DMS 273 (cell line): ENCODE measurements around the gene TMEM150B.
"Not testable (repeated sequence)": the region's sequence is repeated elsewhere in the genome, so short reads cannot be mapped to it uniquely, and the experiment has no call there.

Source experiments
- DNase-seq: peaks from one replicate; lab custom pipeline; 2025; ENCODE audit not compliant: unreplicated experiment; lab: John Stamatoyannopoulos, UW

The TMEM150B gene

GRCh38 chr19:55339889-55340783 lies 15.0 kb upstream of the TMEM150B start:
- no peak for DNase-seq

DNA sequence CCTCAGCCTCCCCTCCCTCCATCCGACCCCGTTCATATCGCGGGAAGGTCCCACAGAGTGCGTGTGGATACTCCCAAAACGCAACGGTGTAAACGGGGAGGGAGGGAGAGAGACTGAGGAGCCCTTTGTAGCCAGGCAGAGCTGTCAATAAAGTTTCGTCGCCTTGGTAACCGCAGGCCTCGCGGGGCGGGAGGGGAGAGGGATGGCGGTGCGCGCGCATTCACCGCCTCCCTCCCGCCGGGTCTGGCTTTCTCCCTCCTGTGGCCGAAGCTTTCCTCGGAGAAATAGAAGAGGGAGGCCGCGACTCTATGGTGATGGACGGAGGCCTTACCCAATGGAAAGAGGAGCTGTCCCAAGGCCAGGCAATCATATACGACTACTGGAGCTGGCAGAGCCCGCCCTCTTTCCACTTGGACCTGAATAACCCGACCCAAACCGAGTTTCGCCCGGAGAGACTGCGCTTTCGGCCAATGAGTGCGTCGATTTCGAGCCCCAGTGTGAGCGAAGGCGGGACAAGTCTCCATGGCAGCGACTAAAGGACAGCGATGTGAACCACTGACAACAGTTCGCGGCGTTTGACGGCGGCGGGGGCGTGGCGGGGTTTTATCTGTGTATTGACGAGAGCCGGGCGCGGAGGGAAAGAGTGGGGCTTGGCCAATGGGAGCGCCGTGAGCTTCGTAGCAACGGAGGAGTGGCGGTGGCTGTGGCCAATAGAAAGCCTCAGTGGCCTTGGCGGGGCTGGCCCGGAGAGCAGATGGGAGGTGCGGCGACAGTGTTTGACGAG lies 14.2 kb upstream of the TMEM150B start, which contains the start of gene KMT5C:
TSS of gene KMT5C (plus strand) at position 772 of the 784 bp plus-strand sequence. CDS start 2,061 bp downstream, outside the sequence.
- DNase-seq = peak; percentile 100

GRCh38 chr19:55336101-55336500 lies 11.0 kb upstream of the TMEM150B start:
- no peak for DNase-seq

DNA sequence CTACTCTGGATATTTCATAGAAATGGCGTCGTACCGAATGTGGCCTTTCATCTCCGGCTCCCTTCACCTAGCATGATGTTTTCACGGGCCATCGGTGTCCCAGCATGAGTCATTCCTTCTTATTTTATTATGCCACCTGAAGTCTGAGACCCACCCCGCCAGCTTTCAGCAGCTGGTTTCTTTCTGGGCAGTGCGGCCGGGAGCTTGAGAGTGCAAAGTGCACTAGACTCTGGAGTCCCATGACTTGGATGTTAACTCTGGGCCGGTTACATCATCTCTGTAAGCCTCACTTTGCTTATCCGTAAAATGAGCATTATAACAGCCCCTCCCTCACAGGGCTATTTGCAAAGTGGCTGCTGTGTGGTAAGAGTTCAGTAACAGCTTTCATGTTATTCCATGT lies 8.7 kb upstream of the TMEM150B start:
- DNase-seq = no peak

DNA sequence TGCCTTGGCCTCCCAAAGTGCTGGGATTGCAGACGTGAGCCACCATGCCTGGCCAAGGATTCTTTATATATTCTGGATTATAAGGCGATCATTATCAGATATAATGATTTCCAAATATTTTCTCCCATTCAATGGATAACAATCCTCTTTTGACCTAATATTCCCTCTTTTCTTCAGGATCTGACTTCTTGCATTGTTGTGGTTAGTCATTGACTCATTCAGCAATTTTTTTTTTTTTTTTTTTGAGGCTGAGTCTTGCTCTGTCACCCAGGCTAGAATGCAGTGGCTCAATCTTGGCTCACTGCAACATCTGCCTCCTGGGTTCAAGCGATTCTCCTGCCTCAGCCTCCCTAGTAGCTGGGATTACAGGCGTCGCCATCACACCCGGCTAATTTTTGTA lies 4.7 kb upstream of the TMEM150B start:
- DNase-seq = not testable (repeated sequence)

DNA sequence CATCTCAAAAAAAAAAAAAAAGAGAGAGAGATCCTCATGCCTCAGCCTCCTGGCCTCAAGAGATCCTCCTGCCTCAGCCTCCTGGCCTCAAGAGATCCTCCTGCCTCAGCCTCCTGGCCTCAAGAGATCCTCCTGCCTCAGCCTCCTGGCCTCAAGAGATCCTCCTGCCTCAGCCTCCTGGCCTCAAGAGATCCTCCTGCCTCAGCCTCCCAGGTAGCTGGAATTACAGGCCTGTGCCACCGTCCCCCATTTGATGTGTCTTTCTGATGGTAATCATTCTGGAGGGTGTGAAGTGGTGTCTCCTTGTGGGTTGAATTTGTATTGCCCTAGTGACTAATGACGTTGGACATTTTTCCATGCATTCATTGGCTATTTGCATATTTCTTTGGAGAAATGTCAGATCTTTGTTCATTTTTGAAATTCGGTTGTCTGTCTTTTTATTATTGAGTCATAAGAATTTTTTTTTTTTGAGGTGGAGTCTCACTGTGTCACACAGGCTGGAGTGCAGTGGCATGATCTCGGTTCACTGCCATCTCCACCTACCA lies 3.7 kb upstream of the TMEM150B start:
- DNase-seq = peak; percentile 79

DNA sequence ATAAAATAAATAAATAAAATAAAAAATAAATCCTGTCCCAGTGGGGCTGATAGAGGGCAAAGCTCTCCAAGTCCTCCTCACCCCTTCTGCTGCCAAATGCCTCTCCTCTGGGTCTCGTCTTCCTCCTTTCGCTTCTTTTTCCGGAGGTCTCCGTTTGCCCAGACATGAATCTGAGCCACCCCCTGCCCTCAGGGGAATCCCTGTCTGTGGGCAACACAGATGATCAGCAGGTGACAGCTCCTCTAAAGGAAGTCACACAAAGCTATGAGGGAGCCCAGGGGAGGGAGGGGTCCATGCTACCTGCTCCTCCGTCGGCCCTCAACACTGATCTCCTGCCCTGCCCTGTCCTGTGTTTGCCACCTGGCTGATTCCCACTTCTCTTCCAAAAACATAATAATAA lies 479 bp downstream of the TMEM150B start:
- DNase-seq = no peak

GRCh38 chr19:55322204-55322885 lies 2.8 kb downstream of the TMEM150B start:
- no peak for DNase-seq

DNA sequence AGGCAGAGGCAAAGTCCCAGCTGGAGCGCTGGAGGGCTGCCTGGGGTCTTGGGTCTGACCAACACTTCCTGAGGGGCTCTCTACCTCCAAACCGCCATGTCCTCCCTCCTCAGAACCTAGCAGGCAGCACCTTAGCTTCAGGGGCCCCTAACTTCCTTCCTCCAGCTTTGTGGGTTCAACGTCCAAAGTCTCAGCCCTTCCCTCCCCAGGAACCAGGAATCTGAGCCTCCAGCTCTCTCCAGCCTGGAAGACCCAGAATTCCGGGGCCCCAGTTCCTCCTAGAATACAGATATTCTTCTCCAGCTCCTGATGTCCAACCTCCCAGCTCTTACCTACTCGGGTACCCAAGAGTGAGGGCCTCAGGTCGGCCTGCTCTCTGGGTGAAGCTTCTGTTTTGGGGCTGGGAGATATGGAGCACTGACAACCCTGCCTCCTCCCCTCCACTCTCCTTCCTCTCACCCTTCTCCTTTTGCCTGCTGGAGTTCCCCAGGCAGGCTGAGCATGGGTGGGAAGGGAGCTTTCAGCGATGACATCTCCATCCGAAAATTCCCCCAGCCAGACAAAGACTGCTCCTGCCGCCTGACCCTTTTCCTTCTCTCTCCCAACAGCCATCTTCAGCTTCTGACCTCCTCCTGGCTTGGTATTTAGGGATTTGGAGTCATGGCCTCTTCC lies 3.5 kb downstream of the TMEM150B start:
- DNase-seq = no peak

DNA sequence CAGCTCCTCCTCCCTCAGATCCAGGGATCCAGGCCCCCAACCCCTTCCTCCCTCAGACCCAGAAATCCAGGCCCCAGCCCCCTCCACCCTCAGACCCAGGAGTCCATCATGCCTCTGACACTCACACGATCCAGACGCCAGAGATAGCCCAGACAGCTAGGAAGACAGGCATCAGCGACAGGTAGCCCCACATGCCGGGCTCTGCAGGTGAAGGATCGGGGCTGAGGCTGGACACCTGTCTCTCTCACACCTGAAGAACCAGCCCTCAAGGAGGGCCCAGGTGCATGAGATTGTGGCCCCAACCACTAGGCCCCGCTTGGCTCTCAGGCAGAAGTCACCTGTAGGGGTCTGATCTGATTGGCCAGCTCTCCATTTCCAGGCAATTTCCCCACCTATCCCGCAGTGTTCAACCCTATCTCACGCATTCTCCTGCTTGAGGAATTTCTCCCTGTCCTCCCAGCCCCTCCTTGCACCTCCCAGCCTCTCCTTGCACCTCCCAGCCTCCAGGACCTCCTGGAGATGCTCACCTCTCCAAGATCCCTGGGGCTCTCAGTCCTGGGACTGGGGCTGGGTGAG lies 4.2 kb downstream of the TMEM150B start:
- DNase-seq = no peak

GRCh38 chr19:55319785-55320184 lies 5.4 kb downstream of the TMEM150B start:
- peak; percentile 77 for DNase-seq

DNA sequence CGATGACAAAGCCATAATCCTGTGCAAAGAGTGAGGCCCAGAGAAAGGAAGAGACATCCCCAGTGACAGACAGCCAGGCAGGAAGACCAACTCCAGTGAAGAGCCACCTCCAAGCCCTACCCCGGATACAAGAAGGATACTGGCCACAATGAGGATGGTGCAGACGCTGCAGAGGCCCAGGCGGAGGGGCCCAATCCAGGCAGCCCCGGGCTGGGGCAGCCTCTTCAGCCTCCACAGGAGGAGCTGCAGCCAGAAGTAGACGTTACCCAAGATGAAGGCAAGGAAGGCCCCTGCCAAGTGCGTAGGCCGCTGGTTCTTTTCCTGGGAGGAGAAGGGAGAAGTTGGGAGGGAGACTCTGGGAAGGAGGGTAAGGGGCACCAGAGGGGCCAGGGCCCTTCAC lies 8.5 kb downstream of the TMEM150B start:
- no peak for DNase-seq

DNA sequence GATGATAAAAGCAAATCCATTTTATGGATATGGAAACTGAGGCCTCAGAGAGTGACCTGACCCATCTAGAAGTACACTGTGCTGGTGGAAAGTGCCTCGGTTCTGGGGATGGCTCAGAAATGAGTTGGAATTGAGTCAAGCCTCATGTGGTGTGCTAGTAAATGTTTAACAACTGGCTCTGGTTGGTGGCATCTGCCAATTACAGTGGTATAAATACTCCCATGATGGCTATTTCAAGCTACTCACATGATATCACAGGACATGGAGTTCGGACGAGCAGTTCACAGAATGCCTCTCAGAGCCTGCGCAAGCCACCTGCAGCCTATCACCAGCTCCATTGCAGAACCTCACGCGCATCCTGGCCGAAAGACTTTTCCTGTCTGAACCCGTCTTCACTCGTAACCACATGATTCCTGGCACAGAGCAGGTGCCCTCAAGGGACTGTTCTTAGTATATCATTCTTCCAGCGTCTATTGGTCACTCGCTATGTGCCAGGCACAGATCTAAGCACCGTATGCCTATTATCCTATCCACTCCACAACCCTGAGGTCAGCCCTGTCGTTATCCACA lies 9.1 kb downstream of the TMEM150B start:
- no peak for DNase-seq

DNA sequence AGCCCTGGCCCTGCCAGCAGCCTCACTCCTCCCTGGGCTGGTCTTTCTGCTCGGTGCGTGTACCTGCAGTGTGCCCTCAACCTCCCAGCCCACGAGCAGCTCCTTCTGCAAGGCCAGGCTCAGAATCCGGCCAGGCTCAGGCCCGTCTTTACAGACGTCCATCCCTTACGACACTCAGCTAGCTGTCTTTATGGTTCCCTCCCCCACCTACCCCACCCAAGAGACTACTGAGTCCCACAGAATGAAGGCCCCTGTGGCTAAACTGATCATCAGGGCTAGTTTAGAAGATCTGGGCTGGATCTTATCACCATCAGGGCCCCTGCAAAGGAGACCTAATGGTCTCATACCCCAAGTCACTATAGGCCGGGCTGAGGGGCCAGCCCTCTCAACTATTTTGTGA lies 10.7 kb downstream of the TMEM150B start:
- no peak for DNase-seq

GRCh38 chr19:55312621-55313512 lies 12.3 kb downstream of the TMEM150B start:
- DNase-seq = no peak

DNA sequence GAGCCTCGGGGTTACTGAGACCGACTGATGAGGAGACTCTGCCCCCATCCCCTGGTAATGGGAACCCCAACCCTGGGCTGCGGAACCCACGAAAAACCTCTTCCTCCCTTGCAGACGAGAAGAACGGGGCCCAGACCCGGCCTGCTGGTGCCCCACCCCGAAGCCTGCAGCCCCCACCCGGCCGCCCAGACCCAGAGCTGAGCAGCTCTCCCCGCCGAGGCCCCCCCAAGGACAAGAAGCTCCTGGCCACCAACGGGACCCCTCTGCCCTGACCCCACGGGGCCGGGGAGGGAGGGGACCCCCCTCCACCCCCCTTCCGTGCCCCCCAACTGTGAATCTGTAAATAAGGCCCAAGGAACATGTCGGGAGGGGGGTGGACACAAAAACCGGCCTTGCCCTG lies 13.3 kb downstream of the TMEM150B start:
- DNase-seq = no peak

GRCh38 chr19:55311397-55311796 lies 13.7 kb downstream of the TMEM150B start:
- no peak for DNase-seq

DNA sequence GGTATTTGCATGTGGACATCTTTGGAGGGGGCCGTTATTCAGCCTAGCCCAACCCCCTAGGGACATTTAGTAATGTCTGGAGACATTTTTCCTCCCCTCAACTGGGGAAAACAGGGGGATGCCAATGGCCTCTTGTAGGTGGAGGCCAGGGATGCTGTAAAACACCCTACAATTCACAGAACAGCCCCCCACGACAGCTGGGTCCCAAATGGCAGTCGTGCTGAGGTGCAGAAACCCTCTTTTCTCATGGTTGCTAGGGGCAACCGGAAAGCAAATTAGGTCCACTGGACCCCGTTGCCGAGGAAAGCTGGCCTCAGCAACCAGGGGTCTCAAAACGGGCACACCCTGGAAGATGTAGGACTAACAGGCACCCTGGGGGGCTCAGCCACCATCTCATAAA lies 14.6 kb downstream of the TMEM150B start:
- DNase-seq = no peak

DNA sequence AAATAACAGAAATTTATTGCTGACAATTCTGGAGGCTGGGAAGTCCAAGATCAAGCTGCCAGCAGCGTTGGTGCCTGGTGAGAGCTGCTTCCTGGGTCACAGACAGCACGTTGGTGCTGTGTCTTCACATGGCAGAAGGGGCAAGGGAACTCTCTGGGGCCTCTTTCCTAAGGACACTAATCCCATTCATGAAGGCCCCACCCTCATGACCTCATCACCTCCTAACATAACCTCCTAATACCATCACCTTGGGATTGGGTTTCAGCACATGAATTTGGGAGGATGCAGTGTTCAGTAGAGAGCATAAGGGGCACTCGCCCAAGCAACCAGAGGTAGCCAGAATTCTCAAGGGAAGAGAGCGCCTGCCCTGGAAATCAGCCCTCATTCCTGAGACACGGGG lies 15.7 kb downstream of the TMEM150B start:
- no peak for DNase-seq
